Neural cell (in vitro differentiated cells): ENCODE measurements around the gene ADGRD2.

Experiments
- CTCF ChIP-seq: fragments of 450-650 bp; IDR thresholded peaks from 2 replicates; pipeline ENCODE4 v1.5.1; 2014; ENCODE audit warnings: antibody characterized with exemption, mild to moderate bottlenecking, moderate library complexity; ENCODE audit not compliant: poor library complexity, severe bottlenecking
- EZH2 ChIP-seq: fragments of 200-600, 300-800 bp; shearing (Covaris generic), sonication (generic); IDR thresholded peaks from 2 replicates; pipeline ENCODE4 v1.6.1; 2014; ENCODE audit warnings: antibody characterized with exemption, low read length, borderline replicate concordance, mild to moderate bottlenecking; ENCODE audit not compliant: insufficient read depth, poor library complexity, severe bottlenecking

- TF ChIP-seq CTCF = no peak
- TF ChIP-seq EZH2 = no peak
These were observed 47.8 kb downstream of the ADGRD2 start for GRCh38 chr9:124498040-124498439.
